Measurements from ENCODE around the gene RBPMS2.

GRCh38 chr15:64746921-64747320, 28.5 kb downstream of the RBPMS2 start:
- TF ChIP-seq, protein P1, sequence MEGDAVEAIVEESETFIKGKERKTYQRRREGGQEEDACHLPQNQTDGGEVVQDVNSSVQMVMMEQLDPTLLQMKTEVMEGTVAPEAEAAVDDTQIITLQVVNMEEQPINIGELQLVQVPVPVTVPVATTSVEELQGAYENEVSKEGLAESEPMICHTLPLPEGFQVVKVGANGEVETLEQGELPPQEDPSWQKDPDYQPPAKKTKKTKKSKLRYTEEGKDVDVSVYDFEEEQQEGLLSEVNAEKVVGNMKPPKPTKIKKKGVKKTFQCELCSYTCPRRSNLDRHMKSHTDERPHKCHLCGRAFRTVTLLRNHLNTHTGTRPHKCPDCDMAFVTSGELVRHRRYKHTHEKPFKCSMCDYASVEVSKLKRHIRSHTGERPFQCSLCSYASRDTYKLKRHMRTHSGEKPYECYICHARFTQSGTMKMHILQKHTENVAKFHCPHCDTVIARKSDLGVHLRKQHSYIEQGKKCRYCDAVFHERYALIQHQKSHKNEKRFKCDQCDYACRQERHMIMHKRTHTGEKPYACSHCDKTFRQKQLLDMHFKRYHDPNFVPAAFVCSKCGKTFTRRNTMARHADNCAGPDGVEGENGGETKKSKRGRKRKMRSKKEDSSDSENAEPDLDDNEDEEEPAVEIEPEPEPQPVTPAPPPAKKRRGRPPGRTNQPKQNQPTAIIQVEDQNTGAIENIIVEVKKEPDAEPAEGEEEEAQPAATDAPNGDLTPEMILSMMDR (IDR thresholded peaks at IDR 0.05), result no peak
- TF ChIP-seq POLR2A (IDR thresholded peaks at IDR 0.05), result no peak
